Fibroblast of lung (primary cell): Measurements from ENCODE around the gene MCTP2. TPM values are rescaled to one million over a fixed set of nuclear protein-coding genes. Genes with fewer than 3 reads are reported as not detected.

Experiments used
- DNase-seq, 2 donors: peaks; one replicate each; pipeline versions ENCODE4 v3.0.0 to v3.0.0-alpha.2; 2010; ENCODE audit warnings: low read depth in 2 of 2
- H2AFZ ChIP-seq: 2 replicates; pipeline ENCODE4 v1.5.1; 2012; ENCODE audit warnings: low read length, control low read depth, inconsistent platforms
- H3K27ac ChIP-seq: 2 replicates; pipeline ENCODE4 v1.5.1; 2011; ENCODE audit warnings: low read length, control low read depth; ENCODE audit not compliant: insufficient read depth
- H3K27me3 ChIP-seq: 2 replicates; pipeline ENCODE4 v1.5.1; 2011; ENCODE audit warnings: mild to moderate bottlenecking, low read length; ENCODE audit not compliant: control insufficient read depth, insufficient read depth
- H3K36me3 ChIP-seq: 2 replicates; pipeline ENCODE4 v1.5.1; 2011; ENCODE audit warnings: low read length; ENCODE audit not compliant: control insufficient read depth, insufficient read depth
- H3K4me1 ChIP-seq: 2 replicates; pipeline ENCODE4 v1.5.1; 2011; ENCODE audit warnings: low read length; ENCODE audit not compliant: control insufficient read depth, insufficient read depth; ENCODE audit errors: extremely low read depth
- H3K4me2 ChIP-seq: 2 replicates; pipeline ENCODE4 v1.5.1; 2011; ENCODE audit warnings: low read length, control low read depth; ENCODE audit not compliant: insufficient read depth; ENCODE audit errors: extremely low read depth
- H3K4me3 ChIP-seq, 4 experiments: fragments of 200-600 bp in 1 of 4; sonication (generic) in 1 of 4; replicated peaks in 1 of 4; 2 replicates each; pipeline ENCODE4 v1.5.1; 2011 to 2016; ENCODE audit warnings: low read length in 4 of 4, low read depth in 3 of 4, mild to moderate bottlenecking in 3 of 4, control low read depth in 2 of 4, inconsistent platforms in 1 of 4, mixed read lengths in 1 of 4; ENCODE audit not compliant: insufficient read depth in 1 of 4; ENCODE audit errors: control extremely low read depth in 1 of 4
- H3K79me2 ChIP-seq: 2 replicates; pipeline ENCODE4 v1.5.1; 2012; ENCODE audit warnings: mild to moderate bottlenecking, low read length, inconsistent platforms; ENCODE audit not compliant: control insufficient read depth, insufficient read depth
- H3K9ac ChIP-seq: 2 replicates; pipeline ENCODE4 v1.5.1; 2011; ENCODE audit warnings: mild to moderate bottlenecking, low read length, control low read depth; ENCODE audit not compliant: insufficient read depth
- H3K9me3 ChIP-seq: 2 replicates; pipeline ENCODE4 v1.5.1; 2012; ENCODE audit warnings: low read depth, low read length; ENCODE audit not compliant: control insufficient read depth, insufficient read depth
- H4K20me1 ChIP-seq: 2 replicates; pipeline ENCODE4 v1.5.1; 2011; ENCODE audit warnings: low read length; ENCODE audit not compliant: control insufficient read depth, insufficient read depth; ENCODE audit errors: extremely low read depth
- EZH2 ChIP-seq: IDR thresholded peaks from 2 replicates; pipeline ENCODE4 v1.5.1; 2012; ENCODE audit warnings: low read length, control low read depth, mild to moderate bottlenecking; ENCODE audit errors: missing control alignments
- polyA plus RNA-seq, 2 donors: library from polyadenylated mRNA; depleted of rRNA in 1 of 2; stranded (reverse) in 1 of 2; unstranded in 1 of 2; fragments of >200 nt; gene quantifications; 2 replicates each; pipeline ENCODE4 v1.2.1, GENCODE V29; 2011 to 2012; ENCODE audit warnings: missing spikeins in 1 of 2
- total RNA-seq: library from RNA; depleted of rRNA; stranded (reverse); fragments of >200 nt; gene quantifications from 2 replicates; pipeline ENCODE4 v1.2.1, GENCODE V29; 2014
- TF ChIP-seq, protein P1 (sequence below), 2 donors: IDR thresholded peaks in 1 of 2; conservative IDR thresholded peaks in 1 of 2; 1 replicate in 1 of 2; 2 replicates in 1 of 2; pipeline ENCODE4 v1.5.1; 2011 to 2012; ENCODE audit warnings: low read length in 2 of 2, control low read depth in 1 of 2, inconsistent platforms in 1 of 2, low read depth in 1 of 2, mild to moderate bottlenecking in 1 of 2

Gene MCTP2
- total and polyA plus RNA-seq, 2 donors (not counting 1 experiment from before 2014, with no cell fraction given): 3.6 to 14.5 TPM

DNA sequence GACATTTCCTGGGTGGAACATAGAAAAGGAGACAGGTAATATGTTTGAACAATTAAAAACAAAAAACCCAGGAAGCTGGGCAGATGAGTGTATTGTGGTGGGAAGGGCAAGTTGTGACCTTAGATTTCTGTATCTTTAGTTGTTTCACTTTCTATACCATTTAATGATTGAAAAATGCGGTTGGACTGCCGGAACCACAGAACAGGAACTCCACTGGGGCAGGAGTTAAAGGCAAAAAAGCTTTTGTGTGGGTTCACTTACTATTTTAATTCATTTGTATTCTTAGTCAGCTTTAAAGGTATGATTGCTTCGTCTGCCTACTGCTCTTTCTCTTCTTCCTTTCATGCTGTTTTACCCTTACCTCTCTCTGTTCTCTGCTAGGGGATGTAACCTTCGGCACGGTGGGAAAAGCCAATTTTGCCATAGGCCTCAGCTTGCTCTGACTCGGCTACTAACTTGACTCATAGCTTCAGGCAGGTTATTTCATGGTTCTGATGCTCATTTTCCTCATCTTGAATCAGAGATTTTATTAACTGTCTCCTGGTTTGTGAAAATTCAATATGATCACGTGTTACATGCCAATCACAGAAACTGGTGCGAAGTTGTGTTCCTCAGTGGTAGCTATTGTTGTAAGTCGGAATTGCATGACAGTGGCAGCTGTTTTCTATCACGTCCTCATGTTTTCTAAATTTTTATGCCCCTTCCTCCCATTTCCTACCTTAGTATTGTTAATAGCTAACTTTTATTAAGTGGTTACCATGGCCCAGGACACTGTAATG is 1.6 kb upstream of the MCTP2 start:
- H3K4me1 ChIP-seq: peaks cover 2% of the 10 kb centered on the region
- no peak overlapping the region for H3K4me3 ChIP-seq
- no peak overlapping the region for H3K9ac ChIP-seq
- H3K79me2 ChIP-seq: no peaks in the 10 kb centered on the region
- TF ChIP-seq, protein P1, sequence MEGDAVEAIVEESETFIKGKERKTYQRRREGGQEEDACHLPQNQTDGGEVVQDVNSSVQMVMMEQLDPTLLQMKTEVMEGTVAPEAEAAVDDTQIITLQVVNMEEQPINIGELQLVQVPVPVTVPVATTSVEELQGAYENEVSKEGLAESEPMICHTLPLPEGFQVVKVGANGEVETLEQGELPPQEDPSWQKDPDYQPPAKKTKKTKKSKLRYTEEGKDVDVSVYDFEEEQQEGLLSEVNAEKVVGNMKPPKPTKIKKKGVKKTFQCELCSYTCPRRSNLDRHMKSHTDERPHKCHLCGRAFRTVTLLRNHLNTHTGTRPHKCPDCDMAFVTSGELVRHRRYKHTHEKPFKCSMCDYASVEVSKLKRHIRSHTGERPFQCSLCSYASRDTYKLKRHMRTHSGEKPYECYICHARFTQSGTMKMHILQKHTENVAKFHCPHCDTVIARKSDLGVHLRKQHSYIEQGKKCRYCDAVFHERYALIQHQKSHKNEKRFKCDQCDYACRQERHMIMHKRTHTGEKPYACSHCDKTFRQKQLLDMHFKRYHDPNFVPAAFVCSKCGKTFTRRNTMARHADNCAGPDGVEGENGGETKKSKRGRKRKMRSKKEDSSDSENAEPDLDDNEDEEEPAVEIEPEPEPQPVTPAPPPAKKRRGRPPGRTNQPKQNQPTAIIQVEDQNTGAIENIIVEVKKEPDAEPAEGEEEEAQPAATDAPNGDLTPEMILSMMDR (conservative IDR thresholded peaks at IDR 0.05 in 1 of 2, IDR thresholded peaks at IDR 0.05 in 1 of 2; ENCODE audit: low read depth in 1 of 2, low read length in 2 of 2): no peak
- no peak for TF ChIP-seq EZH2
- no peaks in the 10 kb centered on the region for H3K36me3 ChIP-seq
- no peaks in the 10 kb centered on the region for H4K20me1 ChIP-seq
- no peaks in the 10 kb centered on the region for H3K27me3 ChIP-seq
- no peak overlapping the region for H3K27ac ChIP-seq
- no peak overlapping the region for H3K4me2 ChIP-seq
- no peak overlapping the region for H2AFZ ChIP-seq
- H3K9me3 ChIP-seq: no peaks in the 10 kb centered on the region
- DNase-seq: no peak

DNA sequence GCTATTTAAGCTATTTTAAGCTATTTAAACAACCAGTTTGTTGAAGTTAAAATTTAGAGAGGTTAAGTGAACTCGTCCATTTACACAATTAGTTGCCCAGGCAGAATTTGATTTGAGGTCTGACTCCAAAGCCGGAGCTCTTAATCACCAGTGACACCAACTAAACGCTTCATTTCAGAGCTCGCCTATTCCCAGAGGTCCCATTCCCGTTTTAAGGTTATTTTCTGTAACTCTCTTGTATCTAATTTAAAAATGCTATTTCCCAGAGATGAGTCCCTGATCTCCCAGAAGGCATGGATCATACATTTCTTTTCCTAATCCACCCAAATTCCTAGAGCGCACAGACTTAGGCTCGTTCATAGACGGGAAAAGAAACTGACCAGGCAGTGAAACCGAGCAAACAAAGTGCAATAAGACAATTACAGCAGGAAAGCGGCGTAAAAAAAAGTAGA is 904 bp upstream of the MCTP2 start:
- peak overlapping the region; percentile 58 for H2AFZ ChIP-seq
- H3K27ac ChIP-seq: peak overlapping the region; percentile 53
- no peak overlapping the region for H3K9ac ChIP-seq

DNA sequence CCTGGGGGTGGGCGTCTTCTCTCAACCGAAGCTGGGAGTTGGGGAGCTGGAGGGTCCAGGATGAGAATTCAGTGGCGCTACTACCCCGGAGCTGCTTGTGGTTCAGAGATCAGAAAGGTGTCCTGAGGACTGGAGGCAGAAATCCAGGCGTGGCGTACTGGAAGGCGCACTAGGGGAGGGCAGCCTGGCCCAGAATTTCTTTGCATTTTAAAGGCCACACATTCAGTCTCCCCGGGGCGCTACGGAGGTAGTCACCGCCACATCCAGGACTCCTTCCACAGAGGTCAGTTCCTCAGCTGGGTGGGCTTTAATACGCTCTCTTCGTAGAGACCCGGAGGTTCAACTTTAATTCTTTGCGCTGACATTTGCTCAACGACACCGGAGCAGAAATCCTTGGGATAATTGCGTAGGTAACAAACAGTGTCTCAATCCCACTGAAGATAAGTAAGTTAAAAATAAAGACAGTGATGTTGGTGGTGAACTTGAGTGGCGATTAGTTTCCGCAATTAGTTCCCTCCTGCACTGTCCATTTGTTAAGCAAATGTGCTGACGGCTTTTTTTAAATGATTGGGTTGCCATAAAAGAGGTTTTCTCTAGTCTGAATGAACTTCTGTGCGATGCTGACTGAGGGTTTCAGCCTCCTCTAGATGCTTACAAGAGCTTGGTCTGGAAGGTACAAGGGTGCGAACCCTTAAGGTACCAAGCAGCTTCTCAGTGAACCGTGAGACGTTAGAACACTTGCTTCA is 535 bp downstream of the MCTP2 start:
- H3K79me2 ChIP-seq: no peaks in the 10 kb centered on the region
- no peak overlapping the region for H3K27ac ChIP-seq
- peak overlapping the region; percentile 34 for H3K9ac ChIP-seq
- peak overlapping the region; percentile 44 to 68 (median 58) for H3K4me3 ChIP-seq
- no peaks in the 10 kb centered on the region for H3K4me1 ChIP-seq
- no peaks in the 10 kb centered on the region for H3K9me3 ChIP-seq
- H2AFZ ChIP-seq: peak overlapping the region; percentile 29
- no peak for DNase-seq
- no peaks in the 10 kb centered on the region for H4K20me1 ChIP-seq
- no peaks in the 10 kb centered on the region for H3K27me3 ChIP-seq
- no peak for TF ChIP-seq EZH2
- TF ChIP-seq, protein P1 (conservative IDR thresholded peaks at IDR 0.05 in 1 of 2, IDR thresholded peaks at IDR 0.05 in 1 of 2; ENCODE audit: low read depth in 1 of 2, low read length in 2 of 2): no peak
- no peaks in the 10 kb centered on the region for H3K36me3 ChIP-seq
- peak overlapping the region; percentile 30 for H3K4me2 ChIP-seq

More for the DNA sequence above, 904 bp upstream of the MCTP2 start:
- no peaks in the 10 kb centered on the region for H3K36me3 ChIP-seq
- H3K4me1 ChIP-seq: no peaks in the 10 kb centered on the region
- TF ChIP-seq, protein P1 (conservative IDR thresholded peaks at IDR 0.05 in 1 of 2, IDR thresholded peaks at IDR 0.05 in 1 of 2; ENCODE audit: low read depth in 1 of 2, low read length in 2 of 2): no peak
- no peak for TF ChIP-seq EZH2
- H3K4me3 ChIP-seq: peak overlapping the region; percentile 44 to 69 (median 66)
- H4K20me1 ChIP-seq: no peaks in the 10 kb centered on the region
- H3K4me2 ChIP-seq: peak overlapping the region; percentile 91
- no peak for DNase-seq
- H3K79me2 ChIP-seq: no peaks in the 10 kb centered on the region
- H3K27me3 ChIP-seq: no peaks in the 10 kb centered on the region
- no peaks in the 10 kb centered on the region for H3K9me3 ChIP-seq
